CD8-positive, alpha-beta memory T cell (primary cell): Measurements from ENCODE around the gene KCNMA1. TPM values are rescaled to one million over a fixed set of nuclear protein-coding genes. Genes with fewer than 3 reads are reported as not detected.
A peak's percentile ranks its signal among the peaks of the same experiment; 100 is the strongest.

Experiments
- CTCF ChIA-PET: fragments of 350-600 bp; sonication (Branson Sonifier 250); formaldehyde crosslinking; loops from one replicate; lab custom pipeline; 2021; ENCODE audit warnings: antibody characterized with exemption; lab: Charles Lee
- POLR2A ChIA-PET: fragments of 350-600 bp; sonication (Branson Sonifier 250); formaldehyde crosslinking; loops from one replicate; lab custom pipeline; 2021; ENCODE audit warnings: antibody characterized with exemption; lab: Charles Lee
- DNase-seq, 5 donors: peaks; one replicate each; pipeline versions ENCODE4 v3.0.0 to v3.0.0-alpha.2; 2020 to 2022; ENCODE audit warnings: mixed read lengths in 1 of 5
- H3K27ac ChIP-seq: one replicate; pipeline ENCODE4 v1.7.0; 2013; ENCODE audit warnings: low read depth, mild to moderate bottlenecking, low read length, moderate library complexity
- H3K27me3 ChIP-seq: 2 replicates; pipeline ENCODE4 v1.7.0; 2013; ENCODE audit warnings: low read length, mild to moderate bottlenecking; ENCODE audit not compliant: insufficient read depth, poor library complexity, severe bottlenecking
- H3K36me3 ChIP-seq: 2 replicates; pipeline ENCODE4 v1.7.0; 2013; ENCODE audit warnings: mild to moderate bottlenecking, low read length, moderate library complexity; ENCODE audit not compliant: insufficient read depth
- H3K4me1 ChIP-seq: 2 replicates; pipeline ENCODE4 v1.7.0; 2013; ENCODE audit warnings: mild to moderate bottlenecking, low read length, moderate library complexity; ENCODE audit not compliant: insufficient read depth
- H3K4me3 ChIP-seq: 2 replicates; pipeline ENCODE4 v1.7.0; 2013; ENCODE audit warnings: mild to moderate bottlenecking, low read length
- H3K9me3 ChIP-seq: 2 replicates; pipeline ENCODE4 v1.7.0; 2013; ENCODE audit warnings: mild to moderate bottlenecking, low read length
- H3K27ac Mint-ChIP-seq, 8 donors: one replicate each; pipeline ENCODE4 v1.8.0; 2020 to 2021; ENCODE audit warnings: mixed read lengths in 8 of 8, mild to moderate bottlenecking in 6 of 8, inconsistent platforms in 3 of 8, moderate library complexity in 3 of 8
- H3K27me3 Mint-ChIP-seq, 2 donors: one replicate each; pipeline ENCODE4 v1.8.0; 2020 to 2021; ENCODE audit warnings: mixed read lengths in 2 of 2, mild to moderate bottlenecking in 1 of 2, moderate library complexity in 1 of 2
- H3K36me3 Mint-ChIP-seq, 3 donors: one replicate each; pipeline ENCODE4 v1.8.0; 2020 to 2021; ENCODE audit warnings: mixed read lengths in 3 of 3, inconsistent platforms in 1 of 3, mild to moderate bottlenecking in 1 of 3
- H3K4me1 Mint-ChIP-seq, 3 donors: one replicate each; pipeline ENCODE4 v1.8.0; 2020 to 2021; ENCODE audit warnings: mixed read lengths in 3 of 3, inconsistent platforms in 1 of 3, mild to moderate bottlenecking in 1 of 3
- H3K4me3 Mint-ChIP-seq, 7 donors: one replicate each; pipeline ENCODE4 v1.8.0; 2020 to 2021; ENCODE audit warnings: mixed read lengths in 7 of 7, mild to moderate bottlenecking in 6 of 7, moderate library complexity in 4 of 7, inconsistent platforms in 2 of 7
- H3K9me3 Mint-ChIP-seq, 5 donors: one replicate each; pipeline ENCODE4 v1.8.0; 2020 to 2022; ENCODE audit warnings: mixed read lengths in 5 of 5, mild to moderate bottlenecking in 3 of 5, moderate library complexity in 2 of 5, inconsistent platforms in 1 of 5
- polyA plus RNA-seq: library from polyadenylated mRNA; unstranded; fragments of 300-500 nt; fragmentation: Illumina TruSeq; gene quantifications from one replicate; pipeline ENCODE4 v1.2.3, GENCODE V29; 2021
- total RNA-seq, 2 experiments: library from RNA; stranded (reverse); gene quantifications; one replicate each; pipeline ENCODE4 v1.2.3, GENCODE V29; 2021

Gene KCNMA1
- total and polyA plus RNA-seq, 3 experiments from 2014 or later, result 0.20 to 0.31 TPM; not detected in 1

- Mint-ChIP-seq H3K27me3 (peaks cover 0 to 8% of the 10 kb centered on the region in 2 donors), H3K4me3 (no peak overlapping the region), H3K9me3 (no peaks in the 10 kb centered on the region), H3K4me1 (no peaks in the 10 kb centered on the region), H3K36me3 (no peaks in the 10 kb centered on the region), H3K27ac (no peak overlapping the region)
- ChIA-PET POLR2A (no interaction called here), CTCF (no interaction called here)
- no peaks in the 10 kb centered on the region for H3K27me3 ChIP-seq
- no peaks in the 10 kb centered on the region for H3K36me3 ChIP-seq
- H3K9me3 ChIP-seq, result no peaks in the 10 kb centered on the region
- H3K27ac ChIP-seq, result no peak overlapping the region
- H3K4me1 ChIP-seq, result no peaks in the 10 kb centered on the region
- no peak overlapping the region for H3K4me3 ChIP-seq
- DNase-seq, result no peak
These were observed 326.4 kb downstream of the KCNMA1 start for GRCh38 chr10:77311186-77311585.

GRCh38 chr10:77310288-77310840 lies 327.2 kb downstream of the KCNMA1 start:
- no peak overlapping the region for H3K4me3 Mint-ChIP-seq
- no peak overlapping the region for H3K4me3 ChIP-seq
- H3K4me1 Mint-ChIP-seq, result no peaks in the 10 kb centered on the region
- H3K9me3 ChIP-seq, result no peaks in the 10 kb centered on the region
- no peaks in the 10 kb centered on the region for H3K27me3 ChIP-seq
- ChIA-PET CTCF (no interaction called here), POLR2A (no interaction called here)
- no peak overlapping the region for H3K27ac Mint-ChIP-seq
- H3K36me3 ChIP-seq, result no peaks in the 10 kb centered on the region
- H3K27me3 Mint-ChIP-seq, result peaks cover 0 to 5% of the 10 kb centered on the region in 2 donors
- H3K4me1 ChIP-seq, result no peaks in the 10 kb centered on the region
- no peaks in the 10 kb centered on the region for H3K36me3 Mint-ChIP-seq
- DNase-seq, result no peak
- no peak overlapping the region for H3K27ac ChIP-seq
- no peaks in the 10 kb centered on the region for H3K9me3 Mint-ChIP-seq

- H3K4me3 Mint-ChIP-seq, result no peak overlapping the region
- CTCF ChIA-PET, result no interaction called here
- no peaks in the 10 kb centered on the region for H3K9me3 Mint-ChIP-seq
- Histone ChIP-seq H3K4me1 (no peaks in the 10 kb centered on the region), H3K4me3 (no peak overlapping the region), H3K27ac (no peak overlapping the region), H3K9me3 (no peaks in the 10 kb centered on the region), H3K36me3 (no peaks in the 10 kb centered on the region), H3K27me3 (no peaks in the 10 kb centered on the region)
- H3K27ac Mint-ChIP-seq, result peak overlapping the region in 1 of 8 donors; percentile 4
- peaks cover 0 to 5% of the 10 kb centered on the region in 2 donors for H3K27me3 Mint-ChIP-seq
- POLR2A ChIA-PET, result no interaction called here
- H3K36me3 Mint-ChIP-seq, result no peaks in the 10 kb centered on the region
- H3K4me1 Mint-ChIP-seq, result no peaks in the 10 kb centered on the region
- no peak for DNase-seq
These were observed 328.1 kb downstream of the KCNMA1 start for GRCh38 chr10:77309509-77309908.

DNA sequence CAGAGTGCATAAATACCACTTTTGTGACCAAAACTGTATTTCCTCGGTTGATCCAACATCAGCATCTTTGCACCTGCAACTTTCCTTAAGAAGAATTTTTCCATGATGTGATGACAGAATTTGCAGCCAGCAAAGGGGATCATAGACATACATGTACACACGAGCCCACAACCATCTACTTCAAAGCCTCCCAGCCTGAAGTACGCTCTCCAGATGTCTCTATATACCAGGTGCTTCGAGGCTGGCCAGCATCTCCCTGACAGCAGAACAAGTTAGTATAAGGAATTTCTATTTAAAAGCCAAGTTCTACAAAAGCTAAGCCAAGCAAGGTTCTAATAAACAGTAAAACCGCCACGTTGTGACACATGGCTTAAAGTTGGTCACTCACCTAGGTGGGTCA lies 328.5 kb downstream of the KCNMA1 start:
- Mint-ChIP-seq H3K27ac (no peak overlapping the region), H3K9me3 (no peaks in the 10 kb centered on the region), H3K27me3 (peaks cover 0 to 5% of the 10 kb centered on the region in 2 donors), H3K4me1 (no peaks in the 10 kb centered on the region), H3K36me3 (no peaks in the 10 kb centered on the region), H3K4me3 (no peak overlapping the region)
- Histone ChIP-seq H3K9me3 (no peaks in the 10 kb centered on the region), H3K27me3 (no peaks in the 10 kb centered on the region), H3K36me3 (no peaks in the 10 kb centered on the region), H3K4me1 (no peaks in the 10 kb centered on the region), H3K4me3 (no peak overlapping the region), H3K27ac (no peak overlapping the region)
- DNase-seq, result no peak
- POLR2A ChIA-PET, result no interaction called here
- CTCF ChIA-PET, result no interaction called here

- CTCF ChIA-PET, result no interaction called here
- no peak for DNase-seq
- H3K9me3 ChIP-seq, result no peaks in the 10 kb centered on the region
- H3K27ac ChIP-seq, result no peak overlapping the region
- no peak overlapping the region for H3K4me3 ChIP-seq
- no peaks in the 10 kb centered on the region for H3K27me3 ChIP-seq
- Mint-ChIP-seq H3K4me3 (no peak overlapping the region), H3K9me3 (no peaks in the 10 kb centered on the region), H3K4me1 (no peaks in the 10 kb centered on the region), H3K36me3 (peaks cover 0 to 3% (median 0%) of the 10 kb centered on the region in 3 donors), H3K27me3 (peaks cover 0 to 5% of the 10 kb centered on the region in 2 donors), H3K27ac (no peak overlapping the region)
- H3K36me3 ChIP-seq, result no peaks in the 10 kb centered on the region
- POLR2A ChIA-PET, result no interaction called here
- H3K4me1 ChIP-seq, result no peaks in the 10 kb centered on the region
These were observed 329.4 kb downstream of the KCNMA1 start for GRCh38 chr10:77308084-77308732.

DNA sequence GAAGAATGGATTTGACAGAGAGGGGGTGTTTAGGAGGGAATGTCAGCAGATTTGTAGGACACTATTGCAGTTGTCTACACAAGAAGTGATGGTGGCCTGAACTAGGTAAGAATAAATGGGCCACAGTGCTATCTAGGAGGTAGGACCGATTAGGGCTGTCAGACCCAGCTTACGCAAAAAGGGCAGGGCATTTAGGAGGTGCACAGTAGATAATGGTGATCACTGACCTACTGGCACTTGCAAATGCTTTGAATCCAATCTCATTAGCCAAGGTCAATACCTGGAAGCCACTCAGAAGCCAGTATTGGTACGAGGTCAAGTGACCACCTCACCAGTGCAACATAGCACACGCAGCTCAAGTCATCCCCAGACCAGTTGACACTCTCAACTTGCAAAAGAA lies 330.9 kb downstream of the KCNMA1 start:
- Histone ChIP-seq H3K36me3 (no peaks in the 10 kb centered on the region), H3K9me3 (no peaks in the 10 kb centered on the region), H3K27ac (no peak overlapping the region), H3K4me1 (no peaks in the 10 kb centered on the region), H3K27me3 (no peaks in the 10 kb centered on the region), H3K4me3 (no peak overlapping the region)
- POLR2A ChIA-PET, result no interaction called here
- no peak overlapping the region for H3K27ac Mint-ChIP-seq
- H3K27me3 Mint-ChIP-seq, result peaks cover 0 to 8% of the 10 kb centered on the region in 2 donors
- H3K4me1 Mint-ChIP-seq, result no peaks in the 10 kb centered on the region
- no peak overlapping the region for H3K4me3 Mint-ChIP-seq
- CTCF ChIA-PET, result no interaction called here
- DNase-seq, result no peak
- H3K9me3 Mint-ChIP-seq, result peaks cover 0 to 5% (median 0%) of the 10 kb centered on the region in 5 donors
- H3K36me3 Mint-ChIP-seq, result peaks cover 0 to 3% (median 3%) of the 10 kb centered on the region in 3 donors

DNA sequence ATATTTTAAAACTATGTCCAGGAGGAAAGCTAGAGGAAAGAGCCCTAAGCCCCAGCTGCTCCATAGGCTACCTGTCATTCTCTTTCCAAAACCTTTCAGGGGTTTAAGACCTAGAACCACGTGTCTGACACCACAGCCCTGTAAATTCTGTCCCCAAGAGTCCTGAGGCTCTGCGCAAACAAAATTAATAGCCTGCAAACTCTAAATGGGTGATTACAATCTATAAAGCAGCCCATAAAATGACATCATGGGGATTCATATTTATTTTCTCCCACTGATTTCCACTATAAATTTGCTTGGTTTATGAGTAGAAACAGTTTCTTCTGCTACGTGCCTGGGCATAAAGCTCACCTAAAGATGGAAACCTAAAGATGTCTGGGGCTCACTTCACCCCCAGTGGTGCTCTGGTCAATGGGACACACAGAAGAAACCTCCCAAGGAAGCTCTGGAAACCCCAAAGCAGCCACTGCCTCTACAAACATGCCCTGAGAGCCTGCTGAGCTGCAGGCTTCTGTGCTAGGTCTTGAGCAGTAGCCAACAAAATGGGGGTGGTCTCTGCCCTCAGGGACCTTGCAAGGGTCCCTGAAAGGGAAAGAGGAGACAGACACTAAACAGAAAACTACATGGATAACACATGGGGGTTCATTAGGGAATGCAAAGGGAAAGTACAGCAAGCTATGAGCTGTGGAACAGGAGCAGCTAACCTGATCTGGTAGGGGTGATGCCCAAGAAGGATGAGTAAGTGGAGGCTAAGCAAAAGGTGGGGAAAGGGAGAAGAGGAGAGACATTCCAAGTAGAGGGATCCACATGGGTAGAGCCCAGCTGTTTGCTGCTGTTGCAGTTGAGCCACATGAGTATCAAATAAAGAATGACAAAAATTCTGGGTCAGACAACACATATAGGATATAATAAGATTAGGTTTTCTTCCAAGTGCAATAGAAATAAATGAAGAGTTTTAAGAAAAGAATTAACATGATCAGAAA lies 331.7 kb downstream of the KCNMA1 start:
- H3K9me3 Mint-ChIP-seq, result peaks cover 0 to 5% (median 0%) of the 10 kb centered on the region in 5 donors
- H3K4me1 Mint-ChIP-seq, result no peaks in the 10 kb centered on the region
- no peak for DNase-seq
- H3K36me3 Mint-ChIP-seq, result peaks cover 0 to 3% (median 3%) of the 10 kb centered on the region in 3 donors
- Histone ChIP-seq H3K27me3 (no peaks in the 10 kb centered on the region), H3K4me1 (no peaks in the 10 kb centered on the region), H3K9me3 (no peaks in the 10 kb centered on the region), H3K27ac (no peak overlapping the region), H3K36me3 (no peaks in the 10 kb centered on the region), H3K4me3 (no peak overlapping the region)
- ChIA-PET CTCF (no interaction called here), POLR2A (no interaction called here)
- no peak overlapping the region for H3K4me3 Mint-ChIP-seq
- H3K27me3 Mint-ChIP-seq, result peaks cover 0 to 5% of the 10 kb centered on the region in 2 donors
- H3K27ac Mint-ChIP-seq, result no peak overlapping the region

DNA sequence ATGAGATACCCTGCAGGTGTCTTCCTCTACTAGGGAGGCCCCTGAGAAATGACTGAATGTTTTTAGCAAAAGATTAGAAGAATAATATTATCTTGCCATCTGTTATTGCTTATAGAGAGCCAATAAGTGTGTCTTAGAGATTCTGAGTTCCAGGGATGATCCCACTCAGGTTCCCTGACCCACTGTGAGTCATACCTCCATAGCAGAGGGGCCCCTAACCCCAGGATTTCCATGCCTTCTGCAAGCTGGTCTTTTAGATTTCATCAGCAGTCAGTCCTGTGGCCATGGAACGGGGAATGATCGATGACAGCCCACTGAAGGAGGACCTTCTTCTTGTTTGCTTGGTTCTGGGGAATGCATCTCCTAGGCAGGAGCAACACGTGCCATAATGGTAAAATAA lies 333.4 kb downstream of the KCNMA1 start:
- H3K36me3 ChIP-seq, result no peaks in the 10 kb centered on the region
- H3K36me3 Mint-ChIP-seq, result peaks cover 0 to 3% (median 3%) of the 10 kb centered on the region in 3 donors
- peaks cover 0 to 3% of the 10 kb centered on the region in 2 donors for H3K27me3 Mint-ChIP-seq
- no peak for DNase-seq
- no peak overlapping the region for H3K4me3 Mint-ChIP-seq
- H3K9me3 ChIP-seq, result no peaks in the 10 kb centered on the region
- POLR2A ChIA-PET, result no interaction called here
- peaks cover 0 to 5% (median 0%) of the 10 kb centered on the region in 5 donors for H3K9me3 Mint-ChIP-seq
- no peaks in the 10 kb centered on the region for H3K4me1 Mint-ChIP-seq
- CTCF ChIA-PET, result no interaction called here
- H3K27ac Mint-ChIP-seq, result no peak overlapping the region
- H3K27ac ChIP-seq, result no peak overlapping the region
- H3K4me1 ChIP-seq, result no peaks in the 10 kb centered on the region
- no peak overlapping the region for H3K4me3 ChIP-seq
- no peaks in the 10 kb centered on the region for H3K27me3 ChIP-seq
